ENCODE measurements around the gene NEK9.

NEK9 gene

DNA sequence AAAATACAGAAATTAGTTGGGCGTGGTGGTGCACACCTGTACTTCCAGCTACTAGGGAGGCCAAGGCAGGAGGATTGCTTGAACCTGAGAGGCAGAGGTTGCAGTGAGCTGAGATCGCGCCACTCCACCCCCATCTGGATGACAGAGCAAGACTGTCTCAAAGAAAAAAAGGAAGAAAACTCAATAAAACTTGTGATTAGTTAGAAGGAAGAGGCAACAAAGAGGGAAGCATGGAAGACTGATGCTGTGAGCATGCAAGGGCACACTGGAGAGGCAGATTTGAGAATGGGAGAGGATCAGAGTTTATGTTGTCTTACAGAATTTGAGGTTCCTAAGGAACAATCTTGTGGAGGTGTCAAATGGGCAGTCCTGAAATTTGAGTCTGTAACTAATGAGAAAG lies 60.2 kb downstream of the NEK9 start:
- no peak overlapping the region for H3K9ac ChIP-seq (ENCODE audit: low read length)
- H3K27me3 ChIP-seq (ENCODE audit: control insufficient read depth, insufficient read depth, low read length) = no peaks in the 10 kb centered on the region
- H3K4me1 ChIP-seq (ENCODE audit: control insufficient read depth, insufficient read depth, low read length) = peaks cover 6% of the 10 kb centered on the region; the same call in 1 of the 2 replicates
- H3K9me3 ChIP-seq (ENCODE audit: control insufficient read depth, insufficient read depth, low read depth, low read length) = no peaks in the 10 kb centered on the region
- no peak overlapping the region for H3K4me3 ChIP-seq (ENCODE audit: low read depth, low read length)
- no peak overlapping the region for H3K27ac ChIP-seq (ENCODE audit: low read depth, low read length)
- no peaks in the 10 kb centered on the region for H3K36me3 ChIP-seq (ENCODE audit: control insufficient read depth, insufficient read depth, low read length)

DNA sequence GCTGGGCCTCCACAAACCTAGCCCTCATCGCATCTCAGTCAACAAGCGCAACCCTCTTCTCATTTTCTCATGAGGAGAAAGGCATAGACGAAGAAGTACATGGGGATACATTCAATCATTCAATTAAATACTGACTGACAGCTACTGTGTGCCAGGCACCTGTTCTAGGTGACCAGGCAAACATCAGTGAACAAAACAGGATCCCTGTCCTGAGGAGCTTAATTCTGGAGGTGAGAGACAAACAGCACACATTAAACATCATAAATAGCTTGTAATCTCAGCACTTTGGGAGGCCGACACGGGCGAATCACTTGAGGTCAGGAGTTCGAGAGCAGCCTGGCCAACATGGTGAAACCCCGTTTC lies 62.7 kb downstream of the NEK9 start:
- Histone ChIP-seq H3K27me3 (ENCODE audit: control insufficient read depth, insufficient read depth, low read length) (no peaks in the 10 kb centered on the region), H3K4me3 (ENCODE audit: low read depth, low read length) (peak overlapping the region; percentile 89), H3K36me3 (ENCODE audit: control insufficient read depth, insufficient read depth, low read length) (peaks cover 19% of the 10 kb centered on the region), H3K27ac (ENCODE audit: low read depth, low read length) (no peak overlapping the region), H3K9me3 (ENCODE audit: control insufficient read depth, insufficient read depth, low read depth, low read length) (peaks cover 11% of the 10 kb centered on the region; the same call in 1 of the 2 replicates), H3K9ac (ENCODE audit: low read length) (no peak overlapping the region), H3K4me1 (ENCODE audit: control insufficient read depth, insufficient read depth, low read length) (no peaks in the 10 kb centered on the region)

DNA sequence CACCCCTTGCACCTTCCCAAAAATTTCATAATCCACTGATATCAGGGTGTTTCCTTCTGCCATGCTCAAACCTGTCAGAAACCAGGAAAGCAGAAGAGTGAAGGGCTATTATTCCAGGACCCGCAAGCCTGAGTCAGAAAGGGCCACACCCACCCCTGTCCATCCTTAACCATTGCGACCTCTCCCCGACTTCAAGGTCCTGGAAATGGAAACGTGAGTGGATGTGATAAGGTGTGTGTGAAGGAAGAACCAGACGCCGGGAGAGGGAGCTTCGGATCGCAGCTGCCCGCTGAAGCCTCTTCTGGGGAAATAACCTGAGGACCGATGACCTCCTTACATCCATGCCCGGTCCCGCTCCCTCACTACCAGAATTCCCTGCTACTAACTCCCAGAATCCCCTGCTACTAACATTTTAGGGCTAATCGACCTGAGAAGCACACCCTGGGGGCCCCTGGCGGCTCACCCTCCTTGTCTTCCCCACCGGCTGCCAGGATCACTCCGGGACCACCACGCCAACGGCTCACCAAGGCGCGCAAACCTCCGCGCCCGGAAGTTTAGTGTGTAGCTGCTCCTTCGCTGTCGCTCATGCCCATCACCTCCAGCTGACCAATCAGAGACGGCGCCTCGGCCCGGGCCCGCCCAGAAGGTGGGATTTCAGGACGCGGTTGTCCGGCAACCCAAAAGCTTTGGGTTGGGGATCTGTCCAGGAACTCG lies 63.2 kb downstream of the NEK9 start, which contains the start of gene ACYP1:
Gene ACYP1 (minus strand): TSS at position 534 of the 714 bp plus-strand sequence. CDS start 471 bp downstream, at position 63.
- H3K36me3 ChIP-seq (ENCODE audit: control insufficient read depth, insufficient read depth, low read length) = peaks cover 19% of the 10 kb centered on the region
- peaks cover 11% of the 10 kb centered on the region; the same call in 1 of the 2 replicates for H3K9me3 ChIP-seq (ENCODE audit: control insufficient read depth, insufficient read depth, low read depth, low read length)
- no peaks in the 10 kb centered on the region for H3K4me1 ChIP-seq (ENCODE audit: control insufficient read depth, insufficient read depth, low read length)
- H3K27ac ChIP-seq (ENCODE audit: low read depth, low read length) = no peak within 1 kb of the TSS
- H3K4me3 ChIP-seq (ENCODE audit: low read depth, low read length) = peak within 1 kb of the TSS; percentile 89
- peak within 1 kb of the TSS; percentile 74 for H3K9ac ChIP-seq (ENCODE audit: low read length)
- no peaks in the 10 kb centered on the region for H3K27me3 ChIP-seq (ENCODE audit: control insufficient read depth, insufficient read depth, low read length)

DNA sequence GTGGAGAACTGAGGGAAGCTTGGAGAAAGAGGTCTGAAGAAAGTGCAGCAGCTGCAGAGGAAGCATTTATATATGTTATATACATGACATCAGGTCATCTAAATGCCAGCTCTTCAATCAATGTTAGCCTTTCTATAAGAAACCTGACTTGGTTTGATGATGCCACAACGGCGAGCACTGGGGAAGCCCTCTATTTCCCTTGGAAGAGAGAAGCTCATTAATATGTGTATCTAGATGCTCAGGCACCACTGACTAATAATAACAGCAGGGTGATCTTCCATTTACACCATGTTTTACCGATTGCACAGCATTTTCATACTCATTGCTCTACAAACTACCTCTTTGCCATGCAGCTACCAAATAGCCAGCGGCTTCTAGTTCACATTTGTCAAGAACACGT lies 63.8 kb downstream of the NEK9 start:
- Histone ChIP-seq H3K27ac (ENCODE audit: low read depth, low read length) (no peak overlapping the region), H3K27me3 (ENCODE audit: control insufficient read depth, insufficient read depth, low read length) (no peaks in the 10 kb centered on the region), H3K36me3 (ENCODE audit: control insufficient read depth, insufficient read depth, low read length) (peaks cover 19% of the 10 kb centered on the region), H3K9me3 (ENCODE audit: control insufficient read depth, insufficient read depth, low read depth, low read length) (peaks cover 11% of the 10 kb centered on the region; the same call in 1 of the 2 replicates), H3K4me3 (ENCODE audit: low read depth, low read length) (peak overlapping the region; percentile 89), H3K4me1 (ENCODE audit: control insufficient read depth, insufficient read depth, low read length) (no peaks in the 10 kb centered on the region), H3K9ac (ENCODE audit: low read length) (peak overlapping the region; percentile 74)

DNA sequence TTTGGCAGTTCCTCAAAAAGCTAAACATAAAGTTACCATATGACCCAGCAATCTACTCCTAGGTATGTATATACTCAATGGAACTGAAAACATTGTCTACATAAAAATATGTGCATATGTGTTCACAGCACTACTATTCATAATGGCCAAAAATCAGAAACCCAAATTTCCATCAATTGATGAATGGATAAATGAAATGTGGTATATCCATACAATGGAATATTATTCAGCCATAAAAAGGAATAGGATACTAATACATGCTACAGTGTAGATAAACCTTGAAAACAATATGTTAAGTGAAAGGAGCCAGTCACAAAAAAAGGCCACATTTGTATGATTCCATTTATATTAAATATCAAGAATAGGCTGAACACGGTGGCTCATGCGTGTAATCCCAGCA lies 66.4 kb downstream of the NEK9 start:
- Histone ChIP-seq H3K27me3 (ENCODE audit: control insufficient read depth, insufficient read depth, low read length) (no peaks in the 10 kb centered on the region), H3K27ac (ENCODE audit: low read depth, low read length) (no peak overlapping the region)

DNA sequence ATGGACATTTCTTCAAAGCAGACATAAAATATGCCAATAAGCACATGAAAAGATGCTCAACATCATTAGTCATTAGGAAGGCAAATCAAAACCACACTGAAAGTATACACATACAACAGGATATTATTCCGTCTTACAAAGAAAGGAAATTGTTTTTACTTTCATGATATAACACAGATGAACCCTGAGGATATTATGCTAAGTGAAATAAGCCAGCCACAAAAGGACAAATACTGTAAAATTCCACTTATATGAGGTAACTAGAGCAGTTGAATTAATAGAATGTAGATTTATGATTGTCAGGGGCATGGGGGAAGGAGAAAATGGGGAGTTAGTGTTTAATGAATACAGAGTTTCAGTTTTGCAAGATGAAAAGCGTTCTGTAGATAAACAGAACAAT lies 67.2 kb downstream of the NEK9 start:
- Histone ChIP-seq H3K4me3 (ENCODE audit: low read depth, low read length) (no peak overlapping the region), H3K36me3 (ENCODE audit: control insufficient read depth, insufficient read depth, low read length) (peaks cover 19% of the 10 kb centered on the region), H3K4me1 (ENCODE audit: control insufficient read depth, insufficient read depth, low read length) (no peaks in the 10 kb centered on the region), H3K9ac (ENCODE audit: low read length) (no peak overlapping the region), H3K27me3 (ENCODE audit: control insufficient read depth, insufficient read depth, low read length) (no peaks in the 10 kb centered on the region), H3K9me3 (ENCODE audit: control insufficient read depth, insufficient read depth, low read depth, low read length) (peaks cover 11% of the 10 kb centered on the region; the same call in 1 of the 2 replicates), H3K27ac (ENCODE audit: low read depth, low read length) (no peak overlapping the region)

More for the DNA sequence above, 66.4 kb downstream of the NEK9 start:
- peaks cover 11% of the 10 kb centered on the region; the same call in 1 of the 2 replicates for H3K9me3 ChIP-seq (ENCODE audit: control insufficient read depth, insufficient read depth, low read depth, low read length)
- H3K36me3 ChIP-seq (ENCODE audit: control insufficient read depth, insufficient read depth, low read length) = peaks cover 19% of the 10 kb centered on the region
- no peak overlapping the region for H3K9ac ChIP-seq (ENCODE audit: low read length)
- no peaks in the 10 kb centered on the region for H3K4me1 ChIP-seq (ENCODE audit: control insufficient read depth, insufficient read depth, low read length)
- no peak overlapping the region for H3K4me3 ChIP-seq (ENCODE audit: low read depth, low read length)

DNA sequence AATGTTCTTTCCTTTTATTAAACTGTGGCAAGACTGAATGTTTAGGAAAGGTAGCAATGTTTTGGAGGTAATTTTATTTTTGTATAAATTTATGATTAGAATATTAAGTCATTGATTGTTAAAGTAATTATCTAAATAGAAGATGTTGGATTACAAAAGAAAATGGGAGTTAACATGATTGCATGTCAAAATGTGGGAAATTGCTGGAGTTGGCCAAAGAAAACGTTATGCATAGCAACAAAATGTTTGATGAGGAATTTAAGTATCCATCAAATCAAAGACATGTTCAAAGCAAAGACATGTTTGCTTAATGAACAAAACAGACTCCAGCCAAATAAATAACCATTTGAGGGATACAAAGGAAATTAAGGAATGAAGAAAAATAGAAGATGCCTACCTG lies 72.4 kb downstream of the NEK9 start:
- 0 out of 2 replicates have a peak, but pooled peaks cover 3% of the 10 kb centered on the region for H3K36me3 ChIP-seq (ENCODE audit: control insufficient read depth, insufficient read depth, low read length)
- no peaks in the 10 kb centered on the region for H3K4me1 ChIP-seq (ENCODE audit: control insufficient read depth, insufficient read depth, low read length)
- H3K4me3 ChIP-seq (ENCODE audit: low read depth, low read length) = no peak overlapping the region
- H3K27ac ChIP-seq (ENCODE audit: low read depth, low read length) = no peak overlapping the region
- no peak overlapping the region for H3K9ac ChIP-seq (ENCODE audit: low read length)
- H3K9me3 ChIP-seq (ENCODE audit: control insufficient read depth, insufficient read depth, low read depth, low read length) = no peaks in the 10 kb centered on the region
- no peaks in the 10 kb centered on the region for H3K27me3 ChIP-seq (ENCODE audit: control insufficient read depth, insufficient read depth, low read length)

DNA sequence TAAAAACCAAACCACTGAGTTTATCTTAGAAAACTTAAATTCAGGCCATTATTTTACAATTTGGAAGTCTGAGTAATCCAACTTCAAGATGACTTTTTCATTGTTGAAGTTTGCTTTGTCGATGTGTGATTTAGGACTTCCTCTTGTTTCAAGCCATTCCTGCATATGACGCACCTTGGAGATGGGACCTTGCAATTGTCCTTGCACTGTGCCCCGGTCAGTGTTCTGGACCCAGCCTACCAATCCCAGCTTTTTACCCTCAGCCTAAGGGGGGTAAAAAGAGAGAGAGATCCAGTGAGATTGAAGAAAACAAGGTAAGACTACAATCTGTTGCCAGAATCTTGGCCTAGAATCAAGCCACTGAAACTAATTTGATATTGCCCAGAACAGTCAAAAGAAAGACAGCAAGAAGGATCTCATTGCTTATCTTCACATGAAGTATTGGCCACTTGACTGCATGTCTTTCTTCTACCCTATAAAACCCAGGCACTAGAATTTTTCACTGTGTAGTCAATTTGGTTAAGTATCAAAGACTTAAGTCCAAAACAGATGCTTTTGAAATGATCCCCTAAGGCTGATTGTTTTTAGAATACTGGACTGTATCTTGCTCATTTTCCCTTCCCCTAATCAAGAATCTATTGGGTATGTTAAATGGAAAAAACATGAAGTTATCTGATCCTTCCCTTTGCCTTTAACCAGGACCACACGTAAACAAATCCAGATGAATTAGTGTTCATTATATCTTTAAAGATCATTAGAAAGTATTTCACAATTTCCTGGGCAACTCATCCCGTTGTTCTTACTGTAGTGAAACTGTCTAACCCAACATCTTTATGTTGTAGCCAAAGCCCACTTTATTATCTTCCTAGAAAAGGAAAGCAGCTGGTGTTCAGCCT lies 73.2 kb downstream of the NEK9 start:
- no peaks in the 10 kb centered on the region for H3K4me1 ChIP-seq (ENCODE audit: control insufficient read depth, insufficient read depth, low read length)
- H3K36me3 ChIP-seq (ENCODE audit: control insufficient read depth, insufficient read depth, low read length) = 0 out of 2 replicates have a peak, but pooled peaks cover 4% of the 10 kb centered on the region
- no peaks in the 10 kb centered on the region for H3K9me3 ChIP-seq (ENCODE audit: control insufficient read depth, insufficient read depth, low read depth, low read length)
- no peak overlapping the region for H3K27ac ChIP-seq (ENCODE audit: low read depth, low read length)
- H3K4me3 ChIP-seq (ENCODE audit: low read depth, low read length) = no peak overlapping the region
- H3K27me3 ChIP-seq (ENCODE audit: control insufficient read depth, insufficient read depth, low read length) = no peaks in the 10 kb centered on the region
- no peak overlapping the region for H3K9ac ChIP-seq (ENCODE audit: low read length)

DNA sequence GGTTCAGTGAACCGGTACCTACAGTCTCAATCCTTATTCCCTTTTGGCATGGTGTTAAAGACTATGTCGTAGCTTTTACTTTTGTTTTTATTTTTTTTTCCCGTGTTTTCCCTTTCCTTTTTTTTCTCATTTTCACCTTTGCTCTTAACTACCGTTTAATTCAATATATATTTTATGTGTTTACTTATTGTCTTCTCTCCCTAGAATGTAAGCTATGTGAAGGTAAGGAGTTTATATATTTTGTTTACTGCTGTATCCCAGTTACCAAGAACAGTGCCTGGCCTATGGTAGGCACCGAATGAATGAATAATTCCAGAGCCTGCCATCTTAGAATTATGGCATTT lies 75.3 kb downstream of the NEK9 start:
- H3K4me1 ChIP-seq (ENCODE audit: control insufficient read depth, insufficient read depth, low read length) = no peaks in the 10 kb centered on the region
- H3K4me3 ChIP-seq (ENCODE audit: low read depth, low read length) = peak overlapping the region; percentile 55
- no peak overlapping the region for H3K9ac ChIP-seq (ENCODE audit: low read length)
- no peak overlapping the region for H3K27ac ChIP-seq (ENCODE audit: low read depth, low read length)
- H3K36me3 ChIP-seq (ENCODE audit: control insufficient read depth, insufficient read depth, low read length) = 0 out of 2 replicates have a peak, but pooled peaks cover 4% of the 10 kb centered on the region
- H3K9me3 ChIP-seq (ENCODE audit: control insufficient read depth, insufficient read depth, low read depth, low read length) = no peaks in the 10 kb centered on the region
- H3K27me3 ChIP-seq (ENCODE audit: control insufficient read depth, insufficient read depth, low read length) = no peaks in the 10 kb centered on the region

DNA sequence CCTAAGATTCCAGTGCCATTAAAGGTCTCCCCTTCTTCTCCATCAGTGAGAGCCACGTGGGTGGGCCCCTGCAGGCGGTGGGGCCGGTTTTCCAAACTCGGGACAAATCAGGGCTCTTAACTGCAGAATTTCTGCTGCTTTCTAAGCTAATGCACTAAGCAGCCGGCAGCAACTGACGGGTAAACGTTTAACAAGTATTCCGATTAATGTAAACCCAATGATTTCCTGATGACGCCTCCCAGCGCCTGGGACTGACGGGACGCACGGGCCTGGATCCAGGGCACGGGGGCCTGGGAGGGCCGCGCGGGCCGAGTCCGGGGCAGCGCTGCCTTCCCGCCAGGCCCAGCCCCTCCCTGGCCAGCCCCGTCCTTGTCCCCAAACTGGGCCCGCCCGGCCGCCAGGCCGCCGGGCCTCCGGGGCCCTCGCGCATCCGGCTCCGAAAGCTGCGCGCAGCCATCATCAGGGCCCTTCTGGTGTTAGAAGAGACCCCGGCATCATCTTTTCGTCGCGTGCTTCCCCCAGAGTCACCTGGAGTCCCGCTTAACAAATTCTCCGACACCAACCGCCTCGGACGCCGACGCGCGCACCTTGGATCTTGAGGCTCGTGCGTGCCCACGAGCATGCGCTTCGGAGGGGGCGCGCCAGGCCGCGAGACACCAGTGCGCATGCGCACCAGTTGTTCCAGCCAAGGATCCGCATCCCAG lies 75.8 kb downstream of the NEK9 start, which contains the start of gene MLH3:
Gene MLH3 (minus strand): TSS at position 616 of the 704 bp plus-strand sequence. CDS start 1,812 bp downstream, outside the sequence.
- H3K9ac ChIP-seq (ENCODE audit: low read length) = peak within 1 kb of the TSS; percentile 78
- peak within 1 kb of the TSS; percentile 54 for H3K27ac ChIP-seq (ENCODE audit: low read depth, low read length)
- H3K9me3 ChIP-seq (ENCODE audit: control insufficient read depth, insufficient read depth, low read depth, low read length) = no peaks in the 10 kb centered on the region
- H3K4me3 ChIP-seq (ENCODE audit: low read depth, low read length) = peak within 1 kb of the TSS; percentile 55
- no peaks in the 10 kb centered on the region for H3K27me3 ChIP-seq (ENCODE audit: control insufficient read depth, insufficient read depth, low read length)
- 0 out of 2 replicates have a peak, but pooled peaks cover 4% of the 10 kb centered on the region for H3K36me3 ChIP-seq (ENCODE audit: control insufficient read depth, insufficient read depth, low read length)
- H3K4me1 ChIP-seq (ENCODE audit: control insufficient read depth, insufficient read depth, low read length) = no peaks in the 10 kb centered on the region

Data from HUES6 (cell line).